Measurements from ENCODE around the gene MTHFD2L.
A peak's percentile ranks its signal among the peaks of the same experiment; 100 is the strongest.
"Not testable (repeated sequence)": the region's sequence is repeated elsewhere in the genome, so short reads cannot be mapped to it uniquely, and the experiment has no call there.

The MTHFD2L gene

GRCh38 chr4:74189331-74190043 is 31.6 kb downstream of the MTHFD2L start:
- DNase-seq (ENCODE audit: low read depth in 2 of 2), result no peak

DNA sequence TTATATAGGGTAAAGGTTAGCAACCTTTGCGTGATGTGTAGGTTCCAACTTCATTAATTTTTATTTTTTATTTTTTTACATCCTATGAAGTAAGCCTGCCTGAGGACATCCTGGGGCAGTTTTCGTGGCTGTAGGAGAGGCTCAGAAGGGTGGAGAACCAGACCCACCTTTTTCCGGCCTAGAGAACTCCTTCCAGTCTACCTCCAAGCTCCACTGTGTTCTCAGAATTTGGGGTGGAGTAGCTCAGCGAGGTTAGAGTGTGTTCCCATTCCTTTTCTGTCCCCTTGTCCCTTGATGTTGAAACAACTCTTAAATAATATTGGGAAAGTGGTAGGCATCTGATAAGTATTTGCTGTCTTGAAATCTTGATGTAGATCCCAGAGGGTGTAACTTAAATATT is 32.4 kb downstream of the MTHFD2L start:
- no peak for DNase-seq (ENCODE audit: low read depth in 2 of 2)

DNA sequence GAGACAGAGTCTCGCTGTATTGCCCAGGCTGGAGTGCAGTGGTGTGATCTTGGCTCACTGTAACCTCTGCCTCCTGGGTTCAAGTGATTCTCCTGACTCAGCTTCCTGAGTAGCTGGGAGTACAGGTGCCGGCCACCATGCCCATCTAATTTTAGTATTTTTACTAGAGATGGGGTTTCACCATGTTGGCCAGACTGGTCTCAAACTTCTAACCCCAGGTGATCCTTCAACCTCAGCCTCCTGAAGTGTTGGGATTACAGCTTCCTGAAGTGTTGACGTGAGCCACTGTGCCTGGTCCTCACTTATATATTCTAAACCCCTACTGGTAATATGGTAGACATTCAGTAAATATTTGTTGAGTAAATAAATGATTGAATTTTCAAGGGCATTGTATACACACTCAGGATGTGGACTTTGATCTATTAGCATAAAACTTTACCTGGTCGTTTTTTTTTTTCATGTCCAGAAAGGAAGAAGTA is 33.0 kb downstream of the MTHFD2L start:
- DNase-seq (ENCODE audit: low read depth in 2 of 2), result no peak

DNA sequence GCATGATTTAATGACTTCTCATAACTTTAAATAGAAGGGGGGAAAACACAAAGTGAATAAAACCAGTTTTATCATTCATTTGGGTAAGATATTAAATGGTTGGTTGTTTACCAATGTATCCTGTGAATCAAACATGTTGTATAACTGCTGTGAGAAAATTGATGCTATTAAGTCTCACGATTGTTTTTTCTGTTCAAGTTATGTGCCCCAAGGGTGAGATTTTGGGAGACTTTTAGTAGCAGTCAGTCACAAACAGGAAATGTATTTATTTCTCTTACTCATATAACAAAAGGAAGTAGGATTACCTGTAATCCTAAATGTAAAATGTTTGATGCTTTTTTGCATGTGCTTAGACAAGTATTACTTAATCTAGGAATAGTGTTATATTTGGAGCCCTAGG is 39.2 kb downstream of the MTHFD2L start:
- DNase-seq (ENCODE audit: low read depth in 2 of 2), result no peak

DNA sequence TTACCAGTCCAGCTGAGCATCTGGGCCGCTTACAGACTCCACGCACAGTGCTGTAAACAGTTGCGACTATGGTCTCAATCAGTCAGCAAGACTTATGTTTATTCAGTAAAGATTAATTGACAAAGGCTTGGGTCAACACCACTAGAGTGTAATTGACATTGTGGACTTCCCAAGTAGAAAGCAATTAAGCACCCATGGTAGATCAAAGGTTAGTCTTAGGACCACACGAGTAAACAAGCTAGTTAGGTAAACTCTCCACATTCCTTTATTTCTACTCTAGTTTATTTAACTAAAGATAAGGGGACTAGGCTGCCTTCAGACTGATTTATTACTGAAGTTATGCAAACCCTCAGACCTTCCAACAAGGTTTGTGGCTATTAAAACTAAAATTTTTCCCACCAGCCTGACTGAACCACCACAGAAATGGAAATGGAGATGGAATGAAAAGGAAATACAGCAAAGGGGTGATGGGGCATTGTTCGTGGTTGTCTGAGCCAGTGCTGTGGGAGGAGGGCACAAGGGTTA is 44.2 kb downstream of the MTHFD2L start:
- no peak for DNase-seq (ENCODE audit: low read depth in 2 of 2)

DNA sequence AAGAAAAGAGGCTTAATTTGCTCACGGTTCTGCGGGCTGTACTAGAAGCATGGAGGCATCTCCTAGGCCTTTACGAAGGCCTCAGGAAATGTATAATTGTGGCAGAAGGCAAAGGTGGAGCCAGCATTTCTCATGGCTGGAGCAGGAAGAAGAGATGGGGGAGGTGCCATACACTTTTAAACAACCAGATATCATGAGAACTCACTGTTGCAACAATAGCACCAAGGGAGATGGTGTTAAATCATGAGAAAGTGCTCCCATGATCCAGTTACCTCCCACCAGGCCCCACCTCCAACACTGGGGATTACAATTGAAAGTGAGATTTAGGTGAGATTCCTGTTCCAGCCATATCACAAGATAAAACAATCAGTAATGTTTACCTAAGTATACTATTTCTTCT is 45.5 kb downstream of the MTHFD2L start:
- DNase-seq (ENCODE audit: low read depth in 2 of 2), result no peak

GRCh38 chr4:74205046-74205445 is 47.1 kb downstream of the MTHFD2L start:
- DNase-seq (ENCODE audit: low read depth in 2 of 2), result no peak

GRCh38 chr4:74205559-74205958 is 47.6 kb downstream of the MTHFD2L start:
- no peak for DNase-seq (ENCODE audit: low read depth in 2 of 2)

DNA sequence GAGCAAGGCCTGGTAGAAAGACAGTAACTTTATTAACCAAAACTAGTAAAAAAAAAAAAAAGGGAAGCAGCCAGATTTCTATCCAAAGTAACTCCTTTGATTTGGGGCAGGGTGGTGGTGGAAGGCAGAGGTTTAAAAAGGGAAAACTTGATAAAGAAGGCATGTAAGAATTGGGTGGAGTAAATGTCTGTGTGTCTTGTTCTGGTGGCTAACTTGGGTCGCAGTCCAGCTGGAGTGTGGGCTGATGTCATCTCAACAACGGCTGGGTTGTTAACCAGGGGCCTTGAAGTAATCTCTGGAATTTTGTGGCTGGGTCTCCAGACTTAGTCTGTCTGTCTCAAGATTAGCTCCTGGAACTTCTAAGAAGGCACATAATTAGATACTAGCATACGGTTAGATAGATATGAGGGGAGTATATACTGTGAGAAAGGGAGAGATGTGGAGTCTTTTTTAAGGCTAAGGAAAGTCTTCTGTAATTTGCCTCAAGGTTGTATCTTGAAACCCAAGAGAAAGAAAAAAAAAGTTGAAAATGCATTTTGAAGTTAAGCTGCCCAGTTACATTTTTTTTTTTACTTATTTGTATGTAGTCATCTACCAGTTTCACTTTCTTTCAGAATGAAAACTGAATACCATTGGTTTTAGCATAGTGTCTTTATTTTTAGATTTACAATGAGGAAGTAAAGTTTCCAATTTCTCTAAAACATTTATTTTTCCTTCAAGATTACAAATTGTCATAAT is 48.3 kb downstream of the MTHFD2L start:
- DNase-seq (ENCODE audit: low read depth in 2 of 2), result no peak

GRCh38 chr4:74214457-74215159 is 56.7 kb downstream of the MTHFD2L start:
- DNase-seq (ENCODE audit: low read depth in 2 of 2), result not testable (repeated sequence)

- not testable (repeated sequence) for DNase-seq (ENCODE audit: low read depth in 2 of 2)
Measured at GRCh38 chr4:74215236-74215635, 57.3 kb downstream of the MTHFD2L start.

DNA sequence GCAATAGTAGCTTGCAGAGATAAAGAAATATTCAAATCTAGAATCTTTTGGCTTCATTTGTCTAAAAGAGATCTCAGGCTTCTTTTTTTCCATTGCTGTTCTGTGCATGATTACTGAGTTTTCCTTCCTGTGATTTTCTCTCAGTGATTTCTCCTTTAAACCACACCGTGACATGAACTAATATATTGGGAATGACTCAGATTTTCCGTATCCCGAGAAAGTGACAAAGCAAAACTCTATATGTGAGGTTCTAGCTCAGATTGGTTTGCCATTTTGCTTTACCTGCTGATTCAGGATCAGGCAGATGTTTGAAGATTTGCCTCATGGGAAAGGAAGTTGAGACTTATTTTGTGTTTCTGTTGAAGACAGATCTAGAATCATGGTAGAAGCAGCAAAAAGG is 59.4 kb downstream of the MTHFD2L start:
- no peak for DNase-seq (ENCODE audit: low read depth in 2 of 2)

DNA sequence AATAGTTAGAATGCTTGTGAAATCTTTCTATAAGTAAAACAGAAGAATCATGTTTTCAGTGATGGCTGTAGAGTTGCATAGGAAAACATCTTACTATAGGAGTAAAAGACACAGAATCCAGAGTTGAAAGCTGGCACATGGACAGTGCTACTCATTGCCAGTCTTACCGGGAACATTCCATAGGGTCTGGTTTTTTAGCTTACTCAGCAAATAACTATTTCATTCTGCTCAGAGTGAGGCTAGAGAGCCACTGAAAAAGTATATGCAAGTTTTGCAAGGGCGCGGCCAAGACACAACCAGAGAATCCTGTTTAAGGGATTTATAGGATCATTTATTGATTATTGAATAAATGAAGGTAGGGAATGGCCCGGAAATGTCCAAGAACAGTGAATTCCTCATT is 60.3 kb downstream of the MTHFD2L start:
- no peak for DNase-seq (ENCODE audit: low read depth in 2 of 2)

DNA sequence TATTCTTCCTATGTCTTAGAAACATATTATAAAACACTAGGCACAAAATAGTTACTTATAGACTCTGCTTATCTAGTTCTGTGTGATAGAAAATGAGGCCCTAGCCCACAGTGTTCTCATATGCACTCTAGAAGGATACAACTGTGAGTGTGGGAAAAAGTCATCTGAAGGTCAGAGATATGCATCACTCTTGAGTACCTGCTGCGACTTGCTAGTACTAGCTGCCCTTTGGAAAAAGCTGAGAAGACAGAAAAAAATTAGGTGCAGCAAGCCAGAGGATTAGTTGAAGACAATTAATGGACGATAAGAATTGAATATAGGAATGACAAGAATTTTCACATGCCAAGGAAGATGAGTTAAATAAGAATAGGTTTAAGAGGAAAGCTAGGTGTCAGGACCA is 61.3 kb downstream of the MTHFD2L start:
- DNase-seq (ENCODE audit: low read depth in 2 of 2), result no peak

- DNase-seq (ENCODE audit: low read depth in 2 of 2), result no peak
Measured at GRCh38 chr4:74223098-74223497, 65.2 kb downstream of the MTHFD2L start.

DNA sequence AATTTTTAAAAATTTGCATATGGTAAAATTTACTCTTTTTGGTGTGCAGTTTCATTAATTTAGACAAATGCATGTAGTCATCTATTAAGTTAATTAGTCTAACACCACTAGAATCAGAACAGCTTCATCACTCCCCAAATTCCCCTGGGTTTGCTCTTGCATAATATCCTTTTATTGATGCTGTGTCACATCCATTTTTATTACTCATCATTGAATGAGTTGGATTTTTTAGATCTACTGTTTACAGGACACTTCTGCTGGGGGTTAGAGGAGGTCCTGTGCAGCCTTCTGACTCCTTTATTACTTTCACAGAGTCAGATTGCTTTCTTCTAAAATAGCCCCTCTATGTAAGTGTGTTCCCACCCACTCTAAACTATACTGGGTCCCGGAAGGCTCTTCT is 65.9 kb downstream of the MTHFD2L start:
- DNase-seq (ENCODE audit: low read depth in 2 of 2), result no peak

DNA sequence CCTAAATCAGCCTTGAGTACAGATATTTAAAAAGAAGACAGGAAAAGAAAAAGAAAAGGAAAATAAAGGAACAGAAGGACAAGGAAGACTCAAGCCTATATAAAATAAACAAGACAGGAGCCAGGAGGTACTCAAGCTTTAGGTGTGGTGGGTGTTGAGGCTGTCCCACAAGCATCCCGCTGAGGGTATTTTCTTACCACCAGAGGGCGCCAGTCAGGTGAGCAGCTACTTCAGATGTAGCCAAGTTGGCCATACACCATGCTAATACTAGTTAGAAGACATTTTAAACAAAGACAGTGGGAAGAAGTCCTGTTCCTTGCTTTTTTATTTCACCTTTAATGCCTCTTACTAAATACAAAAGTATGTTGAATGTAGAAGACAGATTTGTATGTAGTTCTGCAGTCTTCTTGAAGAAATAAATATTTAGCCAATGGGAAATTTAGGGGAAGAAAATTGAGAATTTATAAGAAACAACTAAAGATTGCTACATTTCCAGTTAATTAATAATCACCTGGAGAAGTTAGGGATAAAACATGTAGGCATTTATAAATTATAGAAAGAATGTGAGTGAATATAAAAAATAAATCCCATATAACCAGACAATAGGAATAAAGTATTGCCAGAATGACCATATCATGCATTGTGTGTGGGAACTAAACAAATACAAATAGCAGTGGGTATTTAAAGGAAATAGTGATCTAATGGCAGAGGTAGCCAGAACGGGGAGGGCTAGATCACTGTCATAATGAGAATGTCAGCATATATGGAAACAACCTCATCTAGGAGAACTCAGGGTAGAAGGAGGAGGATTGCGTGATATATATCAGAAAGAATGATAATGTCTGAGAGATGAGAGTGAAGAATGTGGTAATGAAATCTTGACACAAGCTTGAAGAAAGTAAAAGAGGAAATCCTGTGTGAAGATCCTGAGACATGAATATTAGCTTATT is 71.0 kb downstream of the MTHFD2L start:
- DNase-seq (ENCODE audit: low read depth in 2 of 2), result peak; percentile 43 to 71

DNA sequence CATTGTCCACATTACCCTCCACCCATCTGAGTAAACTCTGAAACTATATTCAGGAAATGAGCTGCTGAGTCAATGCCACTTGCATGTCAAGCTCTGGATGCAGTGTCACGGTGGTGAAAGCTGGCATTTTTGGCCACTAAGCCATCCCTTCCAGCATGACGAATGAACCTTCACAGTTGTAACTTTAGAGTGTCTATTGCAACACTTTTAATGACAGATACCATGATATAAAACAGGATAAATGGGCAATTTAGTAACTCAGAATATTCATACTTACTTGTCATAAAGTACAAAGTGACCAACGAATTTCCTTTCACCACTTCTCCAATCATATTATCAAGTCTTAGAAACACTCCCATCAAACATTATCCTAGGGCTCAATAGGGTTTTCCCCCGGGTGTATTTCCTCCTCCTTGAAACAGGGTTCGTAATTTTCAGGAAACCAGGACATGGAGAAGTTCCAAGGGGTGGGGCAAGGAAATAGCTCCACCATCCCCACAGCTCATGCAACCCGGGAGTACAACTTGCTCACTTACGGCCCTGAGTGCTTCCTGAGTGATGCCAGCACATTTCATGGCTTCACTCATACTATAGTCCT is 73.1 kb downstream of the MTHFD2L start:
- DNase-seq (ENCODE audit: low read depth in 2 of 2), result no peak

GRCh38 chr4:74235135-74235534 is 77.2 kb downstream of the MTHFD2L start:
- DNase-seq (ENCODE audit: low read depth in 2 of 2), result no peak

DNA sequence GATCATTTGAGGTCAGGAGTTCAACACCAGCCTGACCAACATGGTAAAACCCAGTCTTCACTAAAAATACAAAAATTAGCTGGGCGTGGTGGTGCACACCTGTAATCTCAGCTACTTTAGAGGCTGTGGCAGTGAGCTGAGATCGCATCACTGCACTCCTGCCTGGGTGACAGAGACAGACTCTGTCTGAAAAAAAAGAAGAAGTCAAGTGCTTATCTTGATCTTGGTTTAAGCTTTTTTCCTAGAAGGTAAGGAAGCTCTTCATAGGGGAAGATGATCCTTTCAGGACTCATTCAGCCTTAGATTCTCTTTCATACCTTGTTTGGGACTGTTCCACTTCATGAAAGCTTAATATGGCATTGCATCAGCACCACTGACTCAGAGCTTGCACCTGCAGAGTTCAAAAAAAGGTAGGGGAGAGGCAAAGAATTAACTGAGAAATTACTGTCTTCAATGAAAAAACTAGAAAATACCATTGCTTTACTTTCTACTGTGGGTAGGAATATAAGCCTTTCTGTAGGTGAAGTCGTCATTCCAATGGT is 79.6 kb downstream of the MTHFD2L start:
- no peak for DNase-seq (ENCODE audit: low read depth in 2 of 2)

DNA sequence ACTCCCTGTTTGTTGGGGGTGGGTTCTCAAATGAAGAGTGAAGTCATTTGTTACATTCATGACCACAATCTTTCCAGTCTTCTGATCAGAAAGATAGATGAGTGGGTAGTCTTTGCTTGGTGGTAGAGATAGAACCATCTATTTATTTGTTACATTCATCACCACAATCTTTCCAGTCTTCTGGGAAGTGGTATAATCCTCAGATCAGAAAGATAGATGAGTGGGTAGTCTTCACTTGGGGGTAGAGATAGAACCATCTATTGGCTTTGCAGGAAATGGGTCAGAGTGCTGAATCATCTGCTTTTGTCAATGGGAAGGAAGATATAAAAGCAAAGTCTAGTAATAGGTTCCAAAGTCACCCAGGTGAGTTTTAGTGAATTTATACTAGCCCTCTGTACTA is 86.1 kb downstream of the MTHFD2L start:
- DNase-seq (ENCODE audit: low read depth in 2 of 2), result no peak

Measured in stimulated activated CD4-positive, alpha-beta T cell treated with anti-CD3 and anti-CD28 coated beads, Interleukin-12 subunit alpha, Interleukin-12 subunit beta, amount 100 ng/mL, for 24 hours (primary cell).